ENCODE results near the gene MAD1L1.

The MAD1L1 gene

DNA sequence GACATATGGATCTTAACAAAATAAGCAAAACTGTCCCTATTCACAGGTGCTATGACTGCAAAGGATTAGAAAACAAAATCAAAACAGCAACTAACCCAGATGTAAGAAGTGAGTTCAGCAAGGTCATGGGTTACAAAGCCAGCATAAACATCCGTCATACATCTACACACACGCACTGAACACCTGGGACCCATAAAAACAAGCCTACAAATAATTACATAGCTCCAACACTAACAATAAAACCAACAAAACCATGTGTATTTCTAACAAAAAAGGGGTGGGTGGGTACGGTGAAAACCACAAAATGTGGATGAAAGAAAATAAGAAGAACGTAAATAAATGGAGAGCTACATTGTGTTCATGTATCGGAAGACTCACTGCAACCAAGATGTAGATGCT is 305.8 kb downstream of the MAD1L1 start:
- no peak for DNase-seq (ENCODE audit: low spot score)

DNA sequence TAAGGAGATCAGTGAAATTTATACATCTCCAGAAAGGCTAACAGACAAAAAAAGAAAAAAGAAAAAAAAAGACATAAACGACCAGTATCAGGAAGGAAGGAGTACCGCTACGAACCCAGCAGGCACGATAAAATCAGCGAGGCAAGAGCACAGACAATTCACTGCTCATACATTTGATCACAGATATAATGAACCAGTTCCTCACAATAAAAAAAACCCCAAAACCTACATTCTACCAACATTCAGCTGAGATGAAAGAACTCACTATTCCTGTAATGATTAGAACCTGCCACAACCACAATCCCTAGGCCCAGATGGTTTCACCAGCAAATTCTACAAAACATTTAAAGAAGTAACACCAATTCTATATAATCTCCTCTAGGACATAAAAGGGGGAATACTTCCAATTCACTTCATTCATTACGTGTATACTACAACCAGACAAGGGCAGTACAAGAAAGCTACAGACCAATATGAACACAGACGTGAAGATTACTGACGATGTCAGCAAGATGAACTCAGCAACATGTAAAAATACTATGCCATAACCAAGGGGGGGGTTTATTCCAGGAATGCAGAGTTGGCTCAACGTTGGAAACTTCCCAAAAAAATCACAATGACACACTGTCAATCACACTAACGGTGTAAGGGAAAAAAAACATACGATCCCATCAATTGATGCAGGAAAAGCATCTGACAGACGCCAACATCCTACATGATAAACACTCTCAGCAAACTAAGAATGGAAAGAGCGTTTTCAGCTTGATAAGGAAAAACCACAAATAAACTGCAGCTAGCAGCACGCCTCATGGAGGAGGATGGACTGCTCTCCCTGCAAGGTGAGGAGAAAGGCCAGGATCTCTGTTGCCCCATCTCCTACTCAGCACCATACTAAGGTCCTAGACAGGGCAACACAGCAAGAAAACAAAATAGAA is 306.5 kb downstream of the MAD1L1 start:
- no peak for DNase-seq (ENCODE audit: low spot score)

DNA sequence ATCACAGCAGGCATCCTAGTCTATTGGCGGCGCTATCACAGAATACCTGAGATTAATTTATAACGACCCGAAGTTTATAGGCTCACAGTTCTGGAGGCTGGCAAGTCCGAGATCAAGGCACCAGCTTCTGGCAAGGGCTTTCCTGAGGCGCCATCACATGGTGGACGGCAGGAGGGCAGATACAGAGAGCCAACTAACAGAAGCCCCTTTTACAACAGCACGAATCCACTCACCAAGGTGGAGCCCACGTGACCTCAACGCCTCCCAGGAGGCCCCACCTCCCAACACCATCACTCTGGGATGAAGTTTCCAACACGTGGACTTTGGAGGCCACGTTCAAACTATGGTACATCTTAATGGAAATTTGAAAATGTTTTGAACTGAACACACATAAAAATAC is 307.4 kb downstream of the MAD1L1 start:
- DNase-seq (ENCODE audit: low spot score) = no peak

DNA sequence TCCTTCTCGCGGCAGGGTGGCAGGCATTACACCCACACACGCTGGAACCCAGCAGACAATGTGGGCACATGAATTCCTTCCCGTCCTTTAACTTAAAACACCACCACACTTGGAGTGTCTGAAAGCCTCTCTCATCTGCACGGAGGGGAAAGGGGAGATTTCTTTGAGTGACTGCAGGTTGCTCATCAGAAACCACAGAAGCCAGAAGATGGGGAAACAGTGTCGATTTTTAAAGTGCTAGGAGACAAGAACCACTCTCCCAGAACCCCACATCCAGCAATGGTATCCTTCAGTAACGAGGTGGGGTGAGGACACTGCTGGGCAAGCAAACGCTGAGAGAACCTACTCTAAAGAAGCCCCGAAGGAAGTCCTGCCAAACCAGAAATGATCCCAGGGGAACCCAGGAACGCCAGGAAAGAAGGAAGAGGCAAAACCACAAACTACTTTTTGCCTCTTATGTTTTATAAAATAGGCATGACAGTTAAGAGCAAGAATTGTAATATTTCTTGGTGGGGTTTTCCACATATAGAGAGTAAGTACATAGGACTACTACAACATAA is 308.4 kb downstream of the MAD1L1 start:
- no peak for DNase-seq (ENCODE audit: low spot score)

DNA sequence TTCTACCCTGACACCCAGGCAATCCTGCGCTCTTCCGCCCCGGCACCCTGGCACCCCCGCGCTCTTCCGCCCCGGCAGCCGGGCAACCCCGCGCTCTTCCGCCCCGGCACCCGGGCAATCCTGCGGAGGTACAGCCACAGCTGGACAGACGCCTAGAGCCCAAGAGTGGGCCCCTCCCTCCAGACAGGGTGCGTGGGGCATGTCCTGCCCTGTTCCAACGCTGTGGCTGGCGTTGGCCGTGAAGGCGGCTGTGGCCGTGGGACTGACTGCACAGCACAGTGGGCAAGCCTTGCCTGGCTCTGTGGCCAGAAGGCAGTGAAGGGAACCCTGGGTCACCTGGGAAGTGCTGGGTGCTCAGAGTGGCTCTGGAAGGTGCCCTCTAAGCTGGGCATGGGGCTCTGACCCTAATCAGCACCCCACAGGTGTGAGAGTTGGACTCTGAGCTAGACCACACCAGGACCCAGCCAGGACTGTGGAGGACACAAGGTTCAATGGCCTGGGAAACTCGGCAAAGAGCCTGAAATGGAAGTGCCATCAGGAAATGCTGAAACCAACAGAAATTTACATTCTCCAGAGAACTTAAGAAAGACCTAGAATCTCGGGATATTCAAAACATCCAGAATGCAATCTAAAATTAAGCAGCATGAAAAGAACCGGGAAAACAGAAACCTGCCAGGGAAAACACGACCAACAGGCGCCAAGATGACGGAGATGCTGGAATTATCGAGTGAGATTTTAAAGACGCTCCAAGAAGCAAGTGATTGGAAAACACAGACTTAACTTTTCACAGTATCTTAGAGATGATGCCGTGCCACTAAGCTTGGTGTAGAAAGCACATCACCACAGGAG is 309.1 kb downstream of the MAD1L1 start:
- DNase-seq (ENCODE audit: low spot score) = no peak

DNA sequence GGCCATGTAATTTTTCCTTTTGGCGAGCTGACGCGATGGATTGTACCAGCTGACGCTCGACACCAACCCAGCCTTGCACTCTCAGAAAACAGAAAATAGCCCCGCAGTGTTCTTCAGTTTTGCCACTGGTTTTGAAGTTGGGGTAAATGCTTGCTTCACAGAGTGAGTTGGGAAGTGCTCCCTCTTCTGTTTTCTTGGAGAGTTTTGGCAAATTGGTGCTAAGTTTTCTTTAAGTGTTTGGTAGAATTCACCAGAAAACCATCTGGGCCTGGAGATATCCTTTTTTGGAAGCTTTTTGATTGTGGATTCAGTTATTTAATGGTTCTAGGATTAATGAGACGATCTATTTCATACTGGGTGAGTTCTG is 309.9 kb downstream of the MAD1L1 start:
- no peak for DNase-seq (ENCODE audit: low spot score)

DNA sequence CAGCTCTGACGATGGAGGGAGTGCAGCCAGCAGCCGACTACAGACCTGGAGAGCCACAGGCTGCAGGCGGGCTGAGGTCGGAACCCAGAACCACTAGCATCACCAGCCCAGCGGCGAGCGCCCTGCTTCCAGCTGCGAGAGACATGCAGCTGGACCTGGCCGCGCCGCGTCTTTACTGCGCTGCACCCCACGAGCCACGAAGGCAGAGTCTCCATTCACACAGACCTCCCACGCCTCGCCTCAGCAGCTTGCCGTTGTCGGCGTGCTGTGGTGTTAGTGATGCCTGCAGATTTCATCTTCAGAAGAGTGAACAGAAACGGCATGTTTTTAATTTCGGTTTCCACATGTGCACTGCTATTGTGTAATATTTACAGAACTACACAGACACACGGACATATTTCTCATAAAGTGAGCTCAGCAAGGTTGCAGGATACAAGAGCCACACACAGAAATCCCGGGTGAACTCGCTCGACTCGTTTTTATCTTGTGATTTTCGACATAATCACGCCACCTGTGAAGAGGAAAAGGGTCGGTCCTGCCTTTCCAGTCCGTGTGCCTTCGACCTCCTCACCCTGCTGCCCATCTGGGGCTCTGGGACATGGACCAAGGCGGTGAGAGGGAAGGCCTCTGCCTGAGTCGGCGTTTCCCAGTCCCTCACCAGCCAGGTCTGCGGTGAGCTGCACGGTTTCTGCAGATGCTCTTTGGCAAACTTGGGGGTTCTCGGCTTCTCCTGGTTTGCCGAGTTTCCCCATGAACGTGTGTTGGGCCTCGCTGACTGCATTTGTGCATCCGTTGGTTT is 310.5 kb downstream of the MAD1L1 start:
- DNase-seq (ENCODE audit: low spot score) = no peak

DNA sequence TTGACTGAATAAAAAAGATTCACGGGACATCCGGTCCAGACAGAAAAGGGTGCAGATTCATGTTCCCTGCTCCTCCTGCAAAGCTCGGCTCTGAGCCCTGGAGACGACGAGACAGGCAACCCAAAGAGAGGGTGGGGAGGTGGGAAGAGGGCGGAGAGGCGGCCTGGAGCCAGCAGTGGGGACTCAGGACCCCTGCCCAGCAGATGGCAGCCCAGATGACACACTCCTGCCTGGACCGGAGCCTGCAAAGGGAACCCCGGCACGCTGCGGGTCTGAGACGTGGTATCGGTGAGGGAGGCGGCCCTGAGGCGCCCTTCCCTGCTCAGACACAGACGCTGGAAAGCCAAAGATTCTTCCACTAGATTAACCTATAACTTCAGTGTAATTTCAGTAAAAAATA is 311.9 kb downstream of the MAD1L1 start:
- DNase-seq (ENCODE audit: low spot score) = no peak

DNA sequence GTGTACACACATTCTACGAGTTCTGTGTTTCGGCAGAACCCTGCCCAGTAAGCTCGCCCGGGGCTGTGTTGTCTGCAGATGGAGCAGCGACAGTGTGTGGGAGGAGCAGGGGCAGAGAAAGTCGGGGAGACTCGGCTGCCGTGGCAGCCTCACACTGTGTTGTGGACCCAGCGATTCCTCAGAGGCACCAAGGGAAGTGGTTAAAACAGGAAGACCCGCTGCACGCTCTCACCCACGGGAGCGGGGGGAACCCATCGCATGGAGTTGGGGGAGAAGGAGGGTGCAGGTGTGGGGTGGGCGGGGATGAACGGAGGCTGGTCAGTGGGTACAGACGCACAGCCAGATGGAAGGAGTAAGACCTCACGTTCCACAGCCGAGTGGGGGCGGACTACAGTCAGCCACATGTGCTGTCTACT is 312.5 kb downstream of the MAD1L1 start:
- no peak for DNase-seq (ENCODE audit: low spot score)

DNA sequence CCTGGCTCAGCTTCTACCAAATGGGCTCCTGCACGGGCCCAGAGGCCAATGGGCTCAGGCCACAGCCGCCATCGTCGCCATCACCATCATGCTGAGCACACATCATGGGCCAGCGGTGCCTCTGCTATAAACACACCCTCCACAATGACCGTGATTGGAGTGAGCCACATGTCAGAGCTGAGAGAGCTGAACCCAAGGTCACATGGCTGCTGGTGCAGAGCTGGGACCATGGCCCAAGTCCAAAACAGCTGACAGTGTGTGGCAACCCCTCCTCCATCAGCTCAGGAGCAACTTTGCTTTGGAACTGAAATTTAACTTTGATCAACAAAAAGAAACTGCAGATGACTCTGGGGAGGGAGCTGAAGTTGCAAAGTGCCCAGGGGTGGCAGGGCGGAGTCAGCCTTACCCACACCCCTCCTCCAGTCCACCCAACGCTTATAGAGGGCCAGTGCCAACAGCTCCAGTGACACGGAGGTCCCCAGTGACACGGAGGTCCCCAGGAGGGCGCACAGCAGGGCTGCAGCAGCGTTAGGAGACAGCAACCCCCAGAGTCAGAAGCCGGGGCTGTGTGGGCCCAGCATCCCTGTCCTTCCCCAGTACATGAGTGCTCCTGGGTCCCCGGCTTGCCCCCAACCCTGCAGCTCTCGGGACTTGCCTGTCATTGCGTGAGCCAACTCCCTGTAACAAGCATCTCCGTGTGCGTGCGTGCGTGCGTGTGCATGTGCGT is 313.0 kb downstream of the MAD1L1 start:
- no peak for DNase-seq (ENCODE audit: low spot score)

DNA sequence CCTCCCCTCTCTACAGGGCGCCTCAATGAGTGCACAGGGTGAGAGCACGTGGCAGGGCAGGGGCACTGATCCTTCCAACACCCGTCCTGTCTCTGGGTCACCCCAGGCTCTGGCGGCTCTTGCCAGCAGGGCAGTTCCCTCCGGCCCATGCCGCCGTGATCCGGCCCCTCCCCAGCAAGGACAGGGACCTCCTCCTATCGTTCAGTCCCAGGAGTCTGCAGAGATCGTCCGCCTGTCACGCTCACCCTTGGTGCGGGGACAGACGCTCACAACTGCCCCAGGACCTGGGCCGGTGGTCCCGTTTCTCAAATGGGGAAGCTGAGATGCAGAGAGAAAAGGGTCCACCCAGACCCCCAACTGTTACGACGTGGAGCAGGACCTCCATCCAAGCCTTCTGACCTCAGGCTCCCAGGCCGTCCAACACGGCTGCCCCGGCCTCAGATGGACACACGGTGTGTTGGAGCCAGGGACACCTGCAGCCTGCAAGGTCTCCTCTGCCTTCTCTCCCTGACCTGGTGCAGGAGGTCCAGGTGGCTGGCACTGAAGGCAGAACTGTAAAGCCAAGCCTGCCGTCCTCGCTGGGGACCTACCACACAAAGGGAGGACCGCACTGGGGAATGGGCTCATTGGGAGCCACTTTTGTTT is 313.7 kb downstream of the MAD1L1 start:
- no peak for DNase-seq (ENCODE audit: low spot score)

DNA sequence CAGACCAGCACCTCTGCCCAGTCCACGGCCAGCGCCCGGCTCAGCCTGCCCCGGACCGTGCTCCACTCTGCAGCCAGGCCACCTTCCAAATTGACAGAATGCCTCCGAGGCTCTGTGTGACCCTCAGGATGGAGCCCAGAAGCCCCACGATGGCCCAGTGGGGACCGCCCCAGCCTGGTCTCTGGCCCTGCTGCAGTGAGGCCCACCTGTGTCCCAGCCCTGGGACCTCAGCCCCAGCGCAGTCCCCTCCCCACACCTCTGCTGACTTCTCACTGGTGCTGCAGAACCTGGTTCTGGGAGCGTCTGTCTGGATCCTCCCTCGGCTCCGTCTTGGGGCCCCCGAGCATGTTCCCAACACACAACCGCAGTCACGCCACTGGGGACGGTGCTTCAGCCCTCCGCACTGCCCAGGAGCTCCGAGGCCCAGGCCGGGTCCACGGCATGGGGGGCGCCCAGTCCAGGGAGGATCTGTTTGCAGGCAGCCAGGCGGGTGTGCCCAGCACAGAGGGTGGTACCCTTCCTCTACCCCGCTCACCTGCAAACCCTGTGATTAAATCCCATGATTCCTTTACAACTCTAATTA is 314.6 kb downstream of the MAD1L1 start:
- no peak for DNase-seq (ENCODE audit: low spot score)

DNA sequence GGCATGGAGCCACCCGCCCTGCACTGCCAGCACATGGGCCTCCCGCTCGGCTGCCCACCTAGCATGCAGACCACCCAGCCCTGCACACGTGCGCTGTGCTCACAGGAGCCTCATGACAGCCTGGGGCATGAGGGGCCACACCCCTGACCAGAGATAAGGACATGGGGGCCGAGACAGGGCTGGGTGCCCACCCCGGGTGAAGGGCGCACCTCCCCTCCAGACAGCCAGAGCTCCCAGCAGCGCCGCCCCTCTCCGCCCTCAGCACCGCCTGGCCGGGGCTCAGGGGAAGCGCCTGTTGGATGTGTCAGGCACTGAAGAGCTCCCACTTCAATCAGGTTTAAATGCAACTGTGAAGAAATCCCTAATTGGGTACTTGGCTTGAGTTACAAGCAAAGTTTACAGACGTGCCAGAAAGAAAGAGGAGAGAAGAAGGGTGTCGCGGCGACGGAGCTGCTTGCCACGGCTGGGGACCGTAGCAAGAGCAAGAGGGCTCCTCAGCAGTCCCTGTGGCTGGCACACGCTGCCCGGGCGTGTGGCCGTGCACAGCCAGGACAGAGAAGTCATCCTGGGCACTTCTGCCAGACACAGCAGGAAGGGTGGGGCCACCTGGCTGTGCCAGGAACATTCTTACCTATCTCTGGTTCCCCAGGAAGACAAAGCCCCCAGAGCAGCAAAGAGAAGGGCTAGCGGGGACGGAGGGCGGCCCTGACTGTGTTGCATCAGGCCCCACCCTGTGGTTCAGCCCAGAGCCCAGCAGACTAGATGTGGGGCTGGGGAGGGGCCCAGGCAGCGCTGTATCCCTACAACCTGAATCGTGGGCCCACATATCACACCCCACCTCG is 315.3 kb downstream of the MAD1L1 start:
- no peak for DNase-seq (ENCODE audit: low spot score)

DNA sequence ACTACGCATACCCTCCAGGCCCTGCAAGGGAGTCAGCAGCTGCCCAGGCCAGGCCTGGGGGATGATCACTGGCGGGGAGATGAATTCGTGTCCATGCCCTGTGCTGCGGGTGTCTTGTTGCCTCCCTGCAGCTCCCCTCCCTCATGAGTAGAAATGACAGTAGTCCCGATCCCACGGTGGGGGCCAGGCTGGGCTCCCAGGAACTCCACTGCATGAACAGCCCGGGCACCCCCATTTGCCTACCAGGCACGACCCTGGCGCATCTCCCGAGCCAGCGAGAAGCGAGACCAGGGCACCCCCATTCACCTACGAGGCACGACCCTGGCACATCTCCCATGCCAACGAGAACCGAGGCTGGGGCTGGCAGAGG is 316.2 kb downstream of the MAD1L1 start:
- no peak for DNase-seq (ENCODE audit: low spot score)

DNA sequence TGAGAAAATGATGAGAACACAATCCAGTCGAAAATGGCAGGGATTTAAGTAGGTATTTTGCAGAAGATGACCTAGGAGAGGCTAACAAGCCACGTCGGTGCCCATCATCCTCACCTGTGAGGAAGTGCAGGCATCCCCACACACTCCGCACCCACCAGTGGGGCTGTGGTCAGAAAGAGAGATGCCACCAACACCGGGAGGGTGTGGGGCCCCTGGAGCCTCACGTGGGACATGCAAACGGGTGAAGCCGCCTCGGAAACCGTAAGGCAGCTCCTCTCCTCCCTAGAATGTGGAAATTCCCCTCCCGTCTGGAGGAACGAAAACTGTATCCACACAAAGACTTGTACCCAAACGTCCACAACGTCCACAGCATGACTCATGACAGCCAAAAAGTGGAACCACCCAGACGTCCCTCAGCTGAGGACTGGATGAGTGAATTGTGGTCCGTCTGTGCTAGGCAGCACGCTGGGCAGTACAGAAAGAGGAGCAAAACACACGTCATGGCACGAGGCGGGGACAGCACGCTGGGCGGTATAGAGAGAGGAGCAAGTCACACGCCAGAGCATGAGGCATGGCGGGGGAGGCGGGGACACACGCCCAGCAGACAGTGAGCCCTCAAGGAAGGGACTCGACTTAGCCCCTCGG is 316.7 kb downstream of the MAD1L1 start:
- no peak for DNase-seq (ENCODE audit: low spot score)

DNA sequence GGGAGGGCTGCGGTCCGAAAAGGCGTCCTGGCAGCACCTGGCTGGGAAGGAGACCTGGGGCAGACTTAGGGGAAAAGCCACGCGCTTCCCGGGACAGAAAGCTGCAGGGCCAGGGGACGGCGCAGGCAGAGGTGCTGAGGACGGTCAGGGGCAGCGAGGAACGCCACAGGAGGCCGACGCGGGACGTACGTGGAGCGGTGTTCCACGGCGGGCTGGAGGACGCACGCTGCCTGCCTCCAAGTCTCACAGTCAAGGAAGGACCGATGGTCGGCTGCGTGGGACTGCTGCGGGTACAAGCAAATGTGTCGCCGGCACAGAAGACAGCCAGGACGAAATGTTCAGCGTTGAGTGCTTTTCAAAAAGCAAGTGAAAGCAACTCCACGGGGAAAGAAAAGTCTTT is 317.4 kb downstream of the MAD1L1 start:
- no peak for DNase-seq (ENCODE audit: low spot score)

DNA sequence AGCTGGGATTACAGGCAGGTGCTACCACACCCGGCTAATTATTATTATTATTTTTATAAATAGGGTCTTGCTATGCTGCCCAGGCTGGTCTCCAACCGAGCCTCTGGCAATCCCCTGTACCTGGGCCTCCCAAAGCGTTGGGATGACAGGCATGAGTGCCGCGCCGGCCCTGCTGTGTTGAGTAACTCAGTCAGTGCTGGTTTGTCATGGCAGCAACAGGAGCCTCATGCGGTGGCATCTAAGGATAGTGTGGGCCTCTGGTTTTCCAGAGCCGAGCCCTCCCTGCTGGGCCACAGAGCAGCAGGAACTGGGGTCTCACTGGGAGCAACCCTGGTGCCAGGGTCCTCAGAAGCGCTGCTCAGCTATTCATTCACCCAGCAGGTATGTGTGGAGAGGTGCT is 318.0 kb downstream of the MAD1L1 start:
- no peak for DNase-seq (ENCODE audit: low spot score)

DNA sequence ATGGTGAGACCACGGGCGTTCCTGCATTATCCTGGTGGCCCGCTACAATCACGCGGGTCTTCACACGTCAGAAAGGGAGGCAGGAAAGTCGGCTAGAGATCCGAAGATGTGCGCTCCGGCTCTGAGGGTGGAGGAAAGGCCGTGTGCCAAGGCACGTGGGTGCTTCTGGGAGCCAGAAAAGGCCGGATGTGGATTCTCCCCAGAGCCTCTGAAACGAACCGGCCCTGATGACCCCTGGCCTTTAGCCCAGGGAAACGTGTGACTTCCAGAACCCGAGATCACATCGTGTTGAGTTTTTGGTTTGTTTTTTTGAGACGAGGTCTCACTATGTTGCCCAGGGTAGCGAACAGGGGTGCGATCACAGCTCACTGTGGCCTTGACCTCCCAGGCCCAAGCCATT is 318.4 kb downstream of the MAD1L1 start:
- DNase-seq (ENCODE audit: low spot score) = no peak

Measured in iPS-NIHi11 (cell line).